NCI-H748 treated with DMSO at 0.1 percent for 48 hours (cell line): ENCODE data around the gene DGKB.

ENCODE experiments used
- DNase-seq: peaks from one replicate; lab custom pipeline; 2025; lab: John Stamatoyannopoulos, UW

The DGKB gene

GRCh38 chr7:14902589-14903067, at the start of gene DGKB:
TSS of gene DGKB (minus strand) at chr7:14902751.
- peak; percentile 53 for DNase-seq

GRCh38 chr7:14950013-14950412, 47.5 kb upstream of the DGKB start:
- no peak for DNase-seq

GRCh38 chr7:14938181-14938580, 35.6 kb upstream of the DGKB start:
- no peak for DNase-seq

- DNase-seq, result no peak
Measured at GRCh38 chr7:14937581-14937980, 35.0 kb upstream of the DGKB start.

GRCh38 chr7:14936554-14936953, 34.0 kb upstream of the DGKB start:
- DNase-seq, result no peak

GRCh38 chr7:14934839-14935238, 32.3 kb upstream of the DGKB start:
- no peak for DNase-seq

- DNase-seq, result no peak
Measured at GRCh38 chr7:14931511-14932215, 29.1 kb upstream of the DGKB start.

GRCh38 chr7:14924398-14924797, 21.8 kb upstream of the DGKB start:
- DNase-seq, result peak; percentile 15

- DNase-seq, result no peak
Measured at GRCh38 chr7:14911077-14911476, 8.5 kb upstream of the DGKB start.

- no peak for DNase-seq
Measured at GRCh38 chr7:14908697-14909096, 6.1 kb upstream of the DGKB start.

GRCh38 chr7:14905764-14906163, 3.2 kb upstream of the DGKB start:
- DNase-seq, result no peak

GRCh38 chr7:14900051-14900450, 2.5 kb downstream of the DGKB start:
- peak; percentile 31 for DNase-seq

GRCh38 chr7:14899030-14899429, 3.5 kb downstream of the DGKB start:
- peak; percentile 48 for DNase-seq

- DNase-seq, result no peak
Measured at GRCh38 chr7:14896461-14896860, 6.1 kb downstream of the DGKB start.

- no peak for DNase-seq
Measured at GRCh38 chr7:14894826-14895225, 7.7 kb downstream of the DGKB start.

- no peak for DNase-seq
Measured at GRCh38 chr7:14892961-14893360, 9.6 kb downstream of the DGKB start.

- no peak for DNase-seq
Measured at GRCh38 chr7:14891289-14891688, 11.3 kb downstream of the DGKB start.

- DNase-seq, result no peak
Measured at GRCh38 chr7:14888962-14889361, 13.6 kb downstream of the DGKB start.

- no peak for DNase-seq
Measured at GRCh38 chr7:14886533-14886932, 16.0 kb downstream of the DGKB start.

GRCh38 chr7:14875941-14876587, 26.5 kb downstream of the DGKB start:
- no peak for DNase-seq

GRCh38 chr7:14871880-14872279, 30.7 kb downstream of the DGKB start:
- DNase-seq, result no peak

- DNase-seq, result no peak
Measured at GRCh38 chr7:14870394-14870793, 32.2 kb downstream of the DGKB start.

- no peak for DNase-seq
Measured at GRCh38 chr7:14868937-14869336, 33.6 kb downstream of the DGKB start.

- DNase-seq, result no peak
Measured at GRCh38 chr7:14861456-14861855, 41.1 kb downstream of the DGKB start.
